ENCODE measurements around the gene SPTBN5. TPM values are rescaled to one million over a fixed set of nuclear protein-coding genes. Genes with fewer than 3 reads are reported as not detected.

The SPTBN5 gene
- total RNA-seq, 5 donors from 2014 or later (not counting 1 experiment from before 2014, with no cell fraction given) = 1.0 to 4.0 (median 2.2) TPM

GRCh38 chr15:41876689-41877088 lies 17.2 kb downstream of the SPTBN5 start:
- 77% methylated on average over 12 of the region's 12 CpGs for WGBS (ENCODE audit: insufficient coverage)
- POLR2A ChIA-PET = interaction anchor here in 1 of 2 donors (0.5 kb wide), 1 partner anchor 114 kb away, joined by 5 read pairs; no protein-coding TSS in a partner anchor

DNA sequence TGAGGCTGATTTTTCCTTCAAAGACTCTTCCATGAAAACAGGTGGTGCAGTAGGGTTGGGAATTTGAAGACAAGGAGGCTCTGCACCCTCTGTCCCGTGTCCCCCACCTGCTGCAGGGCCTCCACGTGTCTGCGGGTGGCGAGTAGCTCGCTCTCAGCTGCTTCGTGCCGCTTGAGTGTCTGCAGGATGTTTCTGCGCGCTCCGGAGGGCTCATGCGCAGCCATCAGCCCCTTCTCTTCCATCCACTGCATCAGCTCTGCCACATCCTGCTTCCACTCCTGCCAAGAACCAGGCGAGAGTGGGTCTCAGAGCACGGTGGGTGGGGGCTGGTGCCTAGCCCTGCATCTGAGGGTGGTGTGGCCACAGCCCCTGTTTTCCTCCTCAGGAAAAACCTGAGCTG lies 17.8 kb downstream of the SPTBN5 start:
- 77% methylated on average over 9 of the region's 13 CpGs for WGBS (ENCODE audit: insufficient coverage)

More at GRCh38 chr15:41876689-41877088, 17.2 kb downstream of the SPTBN5 start:
- Mint-ChIP-seq H3K36me3 (no peaks in the 10 kb centered on the region), H3K4me3 (no peak overlapping the region), H3K4me1 (peaks cover 5 to 15% (median 6%) of the 10 kb centered on the region in 3 donors), H3K9me3 (no peaks in the 10 kb centered on the region), H3K27me3 (peaks cover 10 to 15% of the 10 kb centered on the region in 2 donors), H3K27ac (no peak overlapping the region)
- H3K27ac ChIP-seq (ENCODE audit: low read length) = no peak overlapping the region
- no peaks in the 10 kb centered on the region for H3K36me3 ChIP-seq (ENCODE audit: control insufficient read depth in 2 of 2, extremely low read depth in 1 of 2, insufficient read depth in 1 of 2, low read length in 1 of 2)
- no peak for DNase-seq
- H3K4me1 ChIP-seq (ENCODE audit: control insufficient read depth in 1 of 2, extremely low read depth in 1 of 2, insufficient read depth in 2 of 2, low read length in 2 of 2) = peaks cover 0 to 7% of the 10 kb centered on the region in 2 experiments
- CTCF ChIA-PET = no interaction called here
- no peak for ATAC-seq (replicated peaks in 1 of 4)
- no peaks in the 10 kb centered on the region for H3K9me3 ChIP-seq
- H3K27me3 ChIP-seq (replicated peaks in 1 of 2; ENCODE audit: control insufficient read depth in 2 of 2, extremely low read depth in 1 of 2, insufficient read depth in 2 of 2, low read length in 1 of 2) = peaks cover 0 to 30% of the 10 kb centered on the region in 2 experiments
- H3K4me3 ChIP-seq (ENCODE audit: control insufficient read depth in 1 of 2, extremely low read depth in 1 of 2, low read length in 1 of 2) = no peak overlapping the region

GRCh38 chr15:41874736-41875135 lies 19.1 kb downstream of the SPTBN5 start:
- no peaks in the 10 kb centered on the region for H3K9me3 ChIP-seq
- ChIA-PET CTCF (interaction anchor here in 1 of 2 donors (0.6 kb wide), 1 partner anchor 50 kb away, joined by 3 read pairs; no protein-coding TSS in a partner anchor), POLR2A (no interaction called here)
- WGBS (ENCODE audit: insufficient coverage) = 92% methylated on average over 10 of the region's 12 CpGs
- peaks cover 7 to 15% of the 10 kb centered on the region in 2 experiments for H3K4me1 ChIP-seq (ENCODE audit: control insufficient read depth in 1 of 2, extremely low read depth in 1 of 2, insufficient read depth in 2 of 2, low read length in 2 of 2)
- H3K27ac ChIP-seq (ENCODE audit: low read length) = no peak overlapping the region
- no peaks in the 10 kb centered on the region for H3K36me3 ChIP-seq (ENCODE audit: control insufficient read depth in 2 of 2, extremely low read depth in 1 of 2, insufficient read depth in 1 of 2, low read length in 1 of 2)
- Mint-ChIP-seq H3K27me3 (peaks cover 0 to 3% of the 10 kb centered on the region in 2 donors), H3K9me3 (no peaks in the 10 kb centered on the region), H3K4me1 (peaks cover 10 to 14% (median 11%) of the 10 kb centered on the region in 3 donors), H3K4me3 (no peak overlapping the region), H3K27ac (no peak overlapping the region), H3K36me3 (no peaks in the 10 kb centered on the region)
- DNase-seq (no peak), ATAC-seq (replicated peaks in 1 of 4) (no peak)
- H3K4me3 ChIP-seq (ENCODE audit: control insufficient read depth in 1 of 2, extremely low read depth in 1 of 2, low read length in 1 of 2) = no peak overlapping the region
- H3K27me3 ChIP-seq (replicated peaks in 1 of 2; ENCODE audit: control insufficient read depth in 2 of 2, extremely low read depth in 1 of 2, insufficient read depth in 2 of 2, low read length in 1 of 2) = peaks cover 0 to 14% of the 10 kb centered on the region in 2 experiments

More for the DNA sequence above, 17.8 kb downstream of the SPTBN5 start:
- ChIA-PET POLR2A (interaction anchor here in 1 of 2 donors (0.5 kb wide), 1 partner anchor 99 kb away, joined by 3 read pairs; no protein-coding TSS in a partner anchor), CTCF (no interaction called here)
- peaks cover 1 to 3% of the 10 kb centered on the region in 2 experiments for H3K4me1 ChIP-seq (ENCODE audit: control insufficient read depth in 1 of 2, extremely low read depth in 1 of 2, insufficient read depth in 2 of 2, low read length in 2 of 2)
- DNase-seq (no peak), ATAC-seq (replicated peaks in 1 of 4) (peak in 1 of 4 experiments; percentile 18)
- H3K4me3 ChIP-seq (ENCODE audit: control insufficient read depth in 1 of 2, extremely low read depth in 1 of 2, low read length in 1 of 2) = no peak overlapping the region
- H3K27ac ChIP-seq (ENCODE audit: low read length) = no peak overlapping the region
- H3K9me3 ChIP-seq = no peaks in the 10 kb centered on the region
- H3K9me3 Mint-ChIP-seq = no peaks in the 10 kb centered on the region
- peaks cover 5 to 8% of the 10 kb centered on the region in 2 donors for H3K27me3 Mint-ChIP-seq
- H3K4me3 Mint-ChIP-seq = no peak overlapping the region
- H3K27me3 ChIP-seq (replicated peaks in 1 of 2; ENCODE audit: control insufficient read depth in 2 of 2, extremely low read depth in 1 of 2, insufficient read depth in 2 of 2, low read length in 1 of 2) = peaks cover 0 to 23% of the 10 kb centered on the region in 2 experiments
- no peak overlapping the region for H3K27ac Mint-ChIP-seq
- peaks cover 4 to 12% (median 4%) of the 10 kb centered on the region in 3 donors for H3K4me1 Mint-ChIP-seq
- no peaks in the 10 kb centered on the region for H3K36me3 Mint-ChIP-seq
- H3K36me3 ChIP-seq (ENCODE audit: control insufficient read depth in 2 of 2, extremely low read depth in 1 of 2, insufficient read depth in 1 of 2, low read length in 1 of 2) = no peaks in the 10 kb centered on the region

DNA sequence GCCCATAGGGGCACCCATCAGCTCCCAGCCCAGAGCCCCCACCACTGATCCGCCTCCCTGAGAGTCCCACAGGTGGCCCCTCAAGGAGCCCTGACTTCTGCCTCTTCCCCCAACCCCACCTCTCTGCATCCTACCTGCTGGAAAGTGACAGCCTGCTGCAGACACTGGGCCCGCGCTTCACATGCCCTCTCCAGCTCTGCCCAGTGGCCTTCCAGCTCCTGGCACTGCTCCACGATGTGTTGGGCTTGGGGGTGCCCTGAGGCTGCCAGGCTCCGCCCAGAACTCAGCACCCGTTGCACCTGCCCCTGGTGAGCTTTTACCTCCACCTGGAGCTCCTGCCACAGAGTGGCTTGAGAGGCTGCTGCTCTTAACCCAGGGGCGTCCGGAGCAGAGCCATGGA lies 20.1 kb downstream of the SPTBN5 start:
- no peak overlapping the region for H3K27ac ChIP-seq (ENCODE audit: low read length)
- H3K36me3 ChIP-seq (ENCODE audit: control insufficient read depth in 2 of 2, extremely low read depth in 1 of 2, insufficient read depth in 1 of 2, low read length in 1 of 2) = no peaks in the 10 kb centered on the region
- H3K27me3 ChIP-seq (replicated peaks in 1 of 2; ENCODE audit: control insufficient read depth in 2 of 2, extremely low read depth in 1 of 2, insufficient read depth in 2 of 2, low read length in 1 of 2) = peaks cover 0 to 6% of the 10 kb centered on the region in 2 experiments
- H3K4me3 Mint-ChIP-seq = no peak overlapping the region
- no peak for ATAC-seq (replicated peaks in 1 of 4)
- H3K27me3 Mint-ChIP-seq = no peaks in the 10 kb centered on the region
- no peak overlapping the region for H3K4me3 ChIP-seq (ENCODE audit: control insufficient read depth in 1 of 2, extremely low read depth in 1 of 2, low read length in 1 of 2)
- no peak overlapping the region for H3K27ac Mint-ChIP-seq
- POLR2A ChIA-PET = no interaction called here
- DNase-seq = no peak
- H3K4me1 Mint-ChIP-seq = peaks cover 11 to 14% (median 12%) of the 10 kb centered on the region in 3 donors
- WGBS (ENCODE audit: insufficient coverage) = 79% methylated on average over 8 of the region's 8 CpGs
- H3K36me3 Mint-ChIP-seq = no peaks in the 10 kb centered on the region
- H3K4me1 ChIP-seq (ENCODE audit: control insufficient read depth in 1 of 2, extremely low read depth in 1 of 2, insufficient read depth in 2 of 2, low read length in 2 of 2) = peaks cover 7 to 15% of the 10 kb centered on the region in 2 experiments
- no peaks in the 10 kb centered on the region for H3K9me3 Mint-ChIP-seq
- H3K9me3 ChIP-seq = no peaks in the 10 kb centered on the region
- CTCF ChIA-PET = no interaction called here

- H3K9me3 Mint-ChIP-seq = no peaks in the 10 kb centered on the region
- Histone ChIP-seq H3K27me3 (replicated peaks in 1 of 2; ENCODE audit: control insufficient read depth in 2 of 2, extremely low read depth in 1 of 2, insufficient read depth in 2 of 2, low read length in 1 of 2) (peaks cover 0 to 6% of the 10 kb centered on the region in 2 experiments), H3K4me3 (ENCODE audit: control insufficient read depth in 1 of 2, extremely low read depth in 1 of 2, low read length in 1 of 2) (no peak overlapping the region), H3K9me3 (no peaks in the 10 kb centered on the region), H3K36me3 (ENCODE audit: control insufficient read depth in 2 of 2, extremely low read depth in 1 of 2, insufficient read depth in 1 of 2, low read length in 1 of 2) (no peaks in the 10 kb centered on the region), H3K4me1 (ENCODE audit: control insufficient read depth in 1 of 2, extremely low read depth in 1 of 2, insufficient read depth in 2 of 2, low read length in 2 of 2) (peaks cover 7 to 15% of the 10 kb centered on the region in 2 experiments), H3K27ac (ENCODE audit: low read length) (no peak overlapping the region)
- H3K27ac Mint-ChIP-seq = no peak overlapping the region
- H3K36me3 Mint-ChIP-seq = no peaks in the 10 kb centered on the region
- DNase-seq (no peak), ATAC-seq (replicated peaks in 1 of 4) (no peak)
- no peak overlapping the region for H3K4me3 Mint-ChIP-seq
- ChIA-PET POLR2A (no interaction called here), CTCF (no interaction called here)
- H3K4me1 Mint-ChIP-seq = peaks cover 11 to 14% (median 12%) of the 10 kb centered on the region in 3 donors
- 92% methylated on average over 6 of the region's 9 CpGs for WGBS (ENCODE audit: insufficient coverage)
- H3K27me3 Mint-ChIP-seq = no peaks in the 10 kb centered on the region
These were observed 21.6 kb downstream of the SPTBN5 start for GRCh38 chr15:41872166-41872747.

DNA sequence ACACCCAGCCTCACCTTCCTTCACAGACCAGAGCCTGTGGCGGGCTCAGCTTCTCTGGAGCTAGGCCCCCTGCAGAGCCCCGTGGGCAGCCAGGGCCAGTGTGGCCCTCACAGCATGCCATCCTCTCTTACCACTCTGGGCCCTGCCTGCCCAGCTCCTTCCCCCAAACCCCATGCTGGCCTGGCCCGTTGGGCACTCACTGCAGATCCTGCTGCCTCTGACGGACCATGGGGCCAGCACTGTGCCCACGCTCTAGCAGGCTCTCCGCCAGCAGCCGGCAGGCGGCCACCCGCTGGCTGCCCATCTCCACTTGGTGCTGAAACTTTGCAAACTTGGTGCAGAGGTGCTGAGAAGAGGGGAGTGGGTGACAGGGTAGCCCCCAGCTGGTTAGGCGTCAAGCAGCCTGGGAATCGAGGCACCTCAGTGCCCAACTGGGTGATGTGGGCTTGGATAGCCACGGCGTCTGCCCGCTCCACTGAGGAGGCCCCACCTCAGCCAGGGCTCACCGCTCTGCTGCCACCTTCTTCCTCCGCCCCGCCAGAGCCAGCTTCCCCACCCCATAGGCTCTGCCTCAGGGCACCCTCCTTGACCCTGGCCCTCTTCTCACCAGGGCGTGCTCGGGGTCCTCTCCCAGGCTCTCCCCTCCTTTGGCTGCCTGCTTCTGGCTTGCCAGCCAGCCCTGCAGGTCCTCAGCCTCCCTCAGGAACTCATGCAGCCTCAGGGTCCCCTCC lies 22.5 kb downstream of the SPTBN5 start:
- Histone ChIP-seq H3K9me3 (no peaks in the 10 kb centered on the region), H3K36me3 (ENCODE audit: control insufficient read depth in 2 of 2, extremely low read depth in 1 of 2, insufficient read depth in 1 of 2, low read length in 1 of 2) (no peaks in the 10 kb centered on the region), H3K4me3 (ENCODE audit: control insufficient read depth in 1 of 2, extremely low read depth in 1 of 2, low read length in 1 of 2) (no peak overlapping the region), H3K27ac (ENCODE audit: low read length) (no peak overlapping the region), H3K4me1 (ENCODE audit: control insufficient read depth in 1 of 2, extremely low read depth in 1 of 2, insufficient read depth in 2 of 2, low read length in 2 of 2) (peaks cover 7 to 15% of the 10 kb centered on the region in 2 experiments), H3K27me3 (replicated peaks in 1 of 2; ENCODE audit: control insufficient read depth in 2 of 2, extremely low read depth in 1 of 2, insufficient read depth in 2 of 2, low read length in 1 of 2) (peaks cover 0 to 6% of the 10 kb centered on the region in 2 experiments)
- DNase-seq (no peak), ATAC-seq (replicated peaks in 1 of 4) (peak in 1 of 4 experiments; percentile 6)
- Mint-ChIP-seq H3K27me3 (no peaks in the 10 kb centered on the region), H3K9me3 (no peaks in the 10 kb centered on the region), H3K4me3 (no peak overlapping the region), H3K4me1 (peaks cover 11 to 14% (median 12%) of the 10 kb centered on the region in 3 donors), H3K36me3 (no peaks in the 10 kb centered on the region), H3K27ac (peak overlapping the region; percentile 82 to 87)
- ChIA-PET POLR2A (no interaction called here), CTCF (interaction anchor here in 1 of 2 donors (0.8 to 1.0 kb wide), 4 partner anchors 24 to 66 kb away, joined by 3 to 5 read pairs (median 4); no protein-coding TSS in a partner anchor)
- 93% methylated on average over 17 of the region's 19 CpGs for WGBS (ENCODE audit: insufficient coverage)
